NCI-H2227 (cell line): ENCODE data around the gene MAML2.
A peak's percentile ranks its signal among the peaks of the same experiment; 100 is the strongest.

Experiments
- DNase-seq: peaks from one replicate; lab custom pipeline; 2025; ENCODE audit not compliant: unreplicated experiment; lab: John Stamatoyannopoulos, UW

MAML2 gene

DNA sequence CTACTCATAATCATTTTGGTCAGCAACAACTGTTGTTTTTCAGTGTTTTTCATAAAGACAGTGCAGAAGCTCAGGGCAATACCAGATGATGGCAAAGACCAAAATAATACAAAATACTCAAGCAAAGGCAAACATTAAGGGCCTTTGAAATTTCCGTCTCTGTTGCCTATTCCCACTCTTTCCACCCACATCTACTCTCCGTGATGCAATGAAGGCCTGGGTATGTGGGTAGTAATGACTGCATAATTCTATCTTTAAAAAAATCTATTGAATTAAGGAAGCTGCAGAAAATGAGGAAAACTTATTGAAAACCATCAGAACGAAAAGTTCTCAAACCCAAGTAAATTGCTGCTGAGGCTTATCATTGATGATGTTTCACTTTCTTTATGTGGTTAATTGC lies 203.3 kb downstream of the MAML2 start:
- DNase-seq, result no peak

DNA sequence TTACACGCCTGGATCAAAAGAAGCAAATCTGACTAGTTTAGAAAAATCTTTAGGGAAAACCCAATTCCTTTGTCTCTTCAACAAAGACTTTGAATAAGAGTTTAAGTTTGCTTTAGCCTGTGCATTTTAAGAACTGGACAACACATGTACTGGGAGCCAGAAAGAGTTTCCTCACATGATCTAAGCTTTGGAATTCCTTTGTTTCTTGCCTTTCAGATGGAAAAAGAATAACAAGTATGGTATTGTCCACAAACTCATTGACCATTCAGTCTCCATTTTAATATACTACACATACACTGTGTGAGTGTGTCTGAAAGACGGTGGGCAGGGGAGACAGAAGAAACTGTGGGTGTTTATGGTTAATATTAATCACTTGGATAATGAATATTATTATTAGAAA lies 205.6 kb downstream of the MAML2 start:
- no peak for DNase-seq

DNA sequence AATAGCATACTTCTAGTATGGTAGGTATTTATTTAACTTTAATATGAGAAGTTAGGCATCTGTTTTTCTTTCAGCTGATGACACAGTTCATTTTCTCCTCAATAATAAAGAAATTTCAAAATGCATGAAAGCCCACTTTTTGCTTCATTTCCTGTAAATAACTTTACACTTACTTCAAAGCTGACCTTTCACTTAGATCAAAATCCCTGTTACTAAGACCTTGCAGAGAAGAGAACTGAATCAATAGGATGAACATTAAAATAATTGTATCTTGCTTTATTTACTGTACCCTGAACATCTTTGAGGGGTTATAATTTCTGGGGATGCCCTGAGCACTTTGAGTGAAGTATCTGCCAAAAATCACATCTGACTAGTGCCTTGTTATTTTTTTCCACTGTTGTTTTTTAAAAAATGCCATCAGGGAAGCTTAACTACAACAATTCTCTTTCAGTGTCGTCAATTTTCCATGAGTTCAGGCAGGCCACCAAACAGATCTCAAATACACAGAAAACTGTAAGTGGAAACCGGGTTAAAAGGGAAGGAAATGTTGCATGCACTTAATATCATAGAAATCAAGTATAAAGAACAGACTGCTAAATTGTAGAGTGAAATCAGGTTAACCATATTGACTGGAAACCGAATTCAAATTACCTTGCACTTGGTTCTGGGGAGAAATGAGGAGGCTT lies 206.2 kb downstream of the MAML2 start:
- DNase-seq, result peak; percentile 36

DNA sequence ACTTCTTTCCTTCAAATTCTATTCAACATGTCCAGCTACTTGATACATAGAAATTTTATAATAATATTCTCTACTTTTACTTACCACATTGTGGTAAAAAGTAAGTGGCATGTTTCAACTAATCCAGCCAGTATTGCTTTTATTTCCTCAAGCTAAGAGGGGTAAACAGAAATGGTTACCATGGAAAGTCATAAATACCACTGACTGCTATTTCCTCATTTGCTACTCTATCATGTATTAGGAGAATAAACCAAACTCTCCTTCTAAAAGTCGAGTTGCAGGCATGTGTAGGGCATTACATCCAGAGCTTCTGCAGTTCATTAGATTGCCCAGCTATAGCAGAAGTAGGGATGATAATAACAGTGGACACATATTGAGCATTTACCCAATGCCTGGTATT lies 208.4 kb downstream of the MAML2 start:
- DNase-seq, result no peak

DNA sequence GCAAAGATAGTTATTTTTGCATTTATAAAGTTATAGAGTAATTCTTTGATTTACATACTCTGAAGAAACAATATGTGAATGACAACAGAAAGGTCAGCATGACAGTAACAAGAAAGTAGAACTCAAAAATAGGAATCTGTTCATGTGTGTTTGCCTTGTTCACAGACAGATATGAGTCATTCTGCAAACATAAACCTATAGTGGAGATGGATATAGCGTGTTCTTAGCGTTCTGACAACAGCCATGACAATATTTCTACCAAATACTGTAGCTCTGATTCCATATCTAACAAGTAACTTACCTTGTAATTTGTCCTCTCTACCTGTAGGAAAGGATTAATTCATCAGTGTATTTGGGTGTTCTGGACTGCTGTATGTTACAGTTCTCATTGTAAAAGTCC lies 210.6 kb downstream of the MAML2 start:
- DNase-seq, result no peak

DNA sequence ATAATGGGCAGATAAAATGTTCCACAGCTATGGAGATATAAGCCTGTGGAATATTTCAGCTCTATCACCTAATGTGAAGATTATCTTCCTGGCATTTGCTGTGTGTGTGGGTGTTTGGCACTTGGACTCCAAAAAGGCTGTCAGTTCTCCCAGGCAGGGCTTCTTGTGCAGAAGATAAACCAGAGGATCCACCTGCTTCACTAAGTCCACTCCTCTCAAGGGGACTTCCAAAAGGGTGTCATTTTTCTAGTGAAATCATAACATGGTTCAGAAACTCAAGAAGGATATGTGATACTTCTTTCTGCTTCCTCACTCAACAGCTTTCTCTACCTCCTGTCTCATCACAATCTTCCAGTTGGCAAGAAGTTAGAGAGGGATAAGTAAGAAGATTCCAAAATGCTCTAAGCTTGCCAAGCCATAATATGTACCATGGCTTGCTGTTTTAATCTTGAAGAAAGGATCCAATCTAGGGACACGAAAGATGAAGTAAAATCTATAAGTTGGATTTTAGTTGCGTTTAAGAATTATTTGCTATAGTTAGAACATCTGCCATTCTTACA lies 212.9 kb downstream of the MAML2 start:
- no peak for DNase-seq

DNA sequence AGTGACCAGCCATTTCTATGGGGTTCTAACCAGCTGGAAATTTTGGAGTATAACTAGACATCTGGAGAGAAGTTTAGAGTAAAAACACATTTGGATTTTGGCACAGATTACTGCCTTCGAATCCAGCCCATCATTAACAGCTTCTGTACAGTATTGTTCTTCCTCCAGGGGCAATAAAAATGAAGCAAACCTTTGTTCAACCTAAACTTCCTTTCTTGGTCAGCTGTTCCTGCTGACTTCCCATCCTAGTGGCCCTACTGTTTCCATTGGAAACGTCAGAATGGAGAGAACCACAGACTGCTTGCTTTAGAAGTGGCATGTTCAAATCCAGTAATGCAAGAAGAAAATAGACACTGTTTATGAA lies 215.4 kb downstream of the MAML2 start:
- no peak for DNase-seq

DNA sequence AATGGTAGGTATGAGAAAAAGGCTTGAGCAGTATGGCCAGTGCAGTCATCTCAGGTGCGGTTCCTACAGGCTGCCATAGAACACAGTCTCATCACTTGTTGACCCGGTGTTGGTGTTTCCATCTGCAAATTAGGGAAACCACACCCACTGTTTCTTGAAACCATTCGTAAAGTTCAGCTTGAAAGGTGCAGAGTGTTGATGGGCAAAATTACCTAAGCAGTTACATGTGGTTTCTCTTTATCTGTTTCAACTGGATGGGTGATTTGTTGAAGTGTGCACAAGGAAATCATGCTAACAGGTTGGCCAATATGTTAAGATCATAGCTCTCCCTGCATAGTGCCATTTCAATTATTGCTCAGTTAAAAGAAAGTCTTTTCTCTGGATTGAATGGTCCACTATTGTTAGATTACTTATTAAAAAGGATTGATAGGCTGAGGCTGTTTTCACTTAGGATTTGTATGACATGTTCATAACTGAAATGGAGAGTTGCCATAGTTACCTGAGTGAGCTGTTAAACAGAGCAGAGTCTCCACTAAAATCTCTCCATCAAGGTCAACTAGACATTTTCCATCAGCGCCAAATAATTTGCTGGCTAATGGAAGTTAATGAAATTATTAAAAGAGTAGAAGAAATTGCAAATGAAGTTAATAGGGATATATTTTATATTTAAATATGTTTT lies 215.9 kb downstream of the MAML2 start:
- peak; percentile 21 for DNase-seq

DNA sequence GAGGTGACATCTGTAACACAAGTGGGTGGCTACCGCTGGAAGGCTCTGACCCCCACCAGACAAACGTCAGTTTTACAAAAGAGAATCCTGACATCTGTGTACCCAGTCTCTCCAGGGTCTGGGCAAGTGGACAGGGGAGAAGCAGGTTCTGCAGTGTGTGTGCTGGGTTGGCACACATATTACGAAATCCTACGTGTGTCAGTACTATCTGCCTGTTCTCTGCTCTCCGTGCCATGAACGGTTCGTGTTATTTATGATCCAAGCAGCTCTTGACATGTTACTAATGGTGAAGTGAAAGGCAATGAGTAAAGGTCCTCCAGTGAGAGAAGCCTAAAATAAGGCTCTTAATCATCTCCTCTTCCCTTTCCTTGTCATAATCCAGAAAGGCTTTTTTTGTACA lies 217.6 kb downstream of the MAML2 start:
- DNase-seq, result no peak

DNA sequence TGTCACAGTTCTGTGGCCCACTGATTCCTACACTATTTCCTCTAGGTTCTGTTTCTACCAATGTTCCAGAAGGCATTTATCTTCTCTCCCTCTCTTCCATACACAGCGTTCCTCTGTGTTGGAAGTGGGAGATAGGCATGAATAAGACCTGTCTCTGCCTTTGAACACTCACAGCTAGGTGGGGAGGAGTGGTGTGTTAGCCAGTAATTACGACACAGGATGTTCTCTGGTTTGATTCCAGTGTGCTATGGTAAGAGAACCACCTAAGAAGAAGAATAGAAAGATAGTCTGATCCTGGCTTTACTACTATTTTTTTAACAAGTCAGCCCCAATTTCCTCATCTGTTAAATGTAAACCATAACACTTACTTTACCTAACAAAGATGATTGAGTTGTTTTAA lies 218.8 kb downstream of the MAML2 start:
- DNase-seq, result no peak

DNA sequence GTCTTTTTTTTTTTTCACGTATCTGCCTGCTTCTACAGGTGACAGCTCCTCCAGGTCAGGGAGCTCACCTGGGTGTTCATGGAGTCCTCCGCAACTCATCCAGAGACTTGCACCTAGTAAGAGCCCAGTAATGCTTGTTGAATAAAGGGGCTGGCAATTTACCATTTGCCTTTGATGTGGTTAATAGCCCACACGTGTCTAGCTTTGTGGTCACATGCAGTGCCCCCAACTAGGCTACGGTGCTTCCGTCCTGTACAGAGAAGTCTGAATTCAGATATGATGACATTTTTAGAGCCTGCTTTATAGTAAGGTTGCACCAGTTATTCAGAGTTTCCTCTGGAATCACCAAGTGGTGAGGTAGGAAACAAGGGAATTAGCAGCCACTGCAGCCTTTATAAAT lies 219.7 kb downstream of the MAML2 start:
- no peak for DNase-seq

DNA sequence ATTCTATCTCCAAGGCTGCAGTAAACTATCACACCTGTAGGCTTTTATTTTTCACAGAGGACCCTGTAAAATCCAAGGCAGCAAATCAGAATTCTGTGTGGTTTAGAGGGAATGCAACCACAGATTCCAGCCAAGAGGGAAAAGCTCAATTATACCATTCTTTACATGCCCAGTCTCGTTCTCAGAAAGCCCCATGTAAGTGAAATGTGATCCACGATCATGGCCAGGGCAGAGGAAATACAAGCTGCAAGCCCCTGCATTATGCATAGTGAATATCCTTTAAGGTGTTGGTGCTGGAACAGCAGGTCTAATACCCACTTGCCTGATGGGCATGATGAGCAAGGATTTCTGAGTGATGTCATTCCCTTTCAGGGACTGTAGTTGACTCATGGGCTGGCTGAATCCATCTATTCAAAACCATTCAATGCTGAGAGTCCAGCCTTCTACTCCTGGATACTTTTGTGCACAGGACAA lies 220.4 kb downstream of the MAML2 start:
- DNase-seq, result no peak

DNA sequence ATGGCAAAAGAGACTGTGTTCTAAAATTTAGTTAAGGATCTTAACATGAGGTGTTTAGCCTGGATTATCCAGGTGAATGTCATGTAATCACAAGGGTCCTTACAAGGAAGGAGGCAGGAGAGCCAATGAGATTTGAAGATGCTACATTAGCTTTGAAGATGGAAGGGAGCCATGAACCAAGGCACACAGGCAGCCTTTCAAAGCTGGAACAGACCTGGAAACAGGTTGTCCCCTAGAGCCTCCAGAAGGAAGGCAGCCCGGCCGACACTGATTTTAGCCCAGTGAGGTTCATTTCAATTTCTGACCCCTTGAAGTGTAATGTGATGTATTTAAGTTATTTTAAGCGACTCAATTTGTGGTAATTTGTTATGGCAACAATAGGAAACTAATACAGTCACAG lies 223.8 kb downstream of the MAML2 start:
- DNase-seq, result no peak

DNA sequence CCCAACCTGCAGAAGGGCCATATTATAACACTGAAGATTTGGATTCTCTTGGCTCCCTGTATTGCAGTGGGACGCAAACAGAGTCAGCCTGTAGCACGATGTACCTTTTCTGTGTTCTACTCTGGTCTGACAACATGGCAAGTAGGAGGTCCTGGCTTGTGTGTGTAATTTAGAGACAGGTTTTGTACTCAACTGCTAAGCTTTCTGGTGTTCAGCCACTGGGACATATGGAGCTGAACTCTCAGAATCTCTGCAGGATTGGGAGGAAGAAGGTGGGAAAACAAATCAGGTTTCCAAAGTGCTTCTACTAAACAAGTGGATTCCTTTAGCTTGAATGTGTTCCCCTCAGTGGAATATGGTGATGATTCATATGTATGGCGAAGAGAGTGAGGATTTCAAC lies 226.6 kb downstream of the MAML2 start:
- no peak for DNase-seq

DNA sequence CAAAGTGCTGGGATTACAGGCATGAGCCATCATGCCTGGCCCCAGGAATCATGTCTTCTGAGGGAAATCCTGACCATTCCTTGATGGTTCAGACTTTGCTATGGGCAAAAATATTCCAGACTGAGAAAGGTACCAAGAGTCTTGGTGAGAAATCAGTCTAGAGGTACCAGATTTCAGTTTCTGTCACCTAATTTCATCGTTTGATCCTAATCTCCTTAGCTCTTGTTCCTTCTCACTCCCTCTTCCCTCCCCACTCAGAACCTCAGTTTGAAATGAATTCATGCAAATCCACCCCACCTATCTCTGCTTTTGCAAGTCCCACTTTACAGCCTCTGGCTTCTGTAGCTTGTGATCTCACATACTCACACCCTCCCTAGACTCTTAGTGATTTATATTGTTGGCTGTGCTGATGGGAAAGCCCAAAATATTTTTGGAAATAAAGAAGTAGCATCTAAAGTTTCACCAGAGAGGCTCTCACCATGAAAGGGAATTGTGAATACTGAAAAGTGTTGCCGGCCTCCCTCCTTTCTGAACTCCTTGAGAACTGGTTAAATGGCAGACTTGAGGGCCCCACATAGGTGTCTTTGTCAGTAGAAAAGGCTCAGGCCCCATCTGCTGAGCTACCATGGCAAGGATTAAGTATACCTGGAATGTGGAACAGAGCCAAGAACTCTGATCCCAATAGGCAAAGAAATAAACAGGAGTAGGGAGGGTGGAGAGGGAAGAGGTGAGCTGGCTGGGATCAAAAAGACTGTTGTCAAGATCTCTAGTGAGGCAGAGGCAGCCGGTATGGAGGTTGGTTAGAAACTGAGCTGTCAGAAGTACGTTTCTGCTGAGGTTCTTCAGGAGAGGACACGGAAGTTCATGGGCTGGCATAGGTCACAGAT lies 228.6 kb downstream of the MAML2 start:
- peak; percentile 6 for DNase-seq

DNA sequence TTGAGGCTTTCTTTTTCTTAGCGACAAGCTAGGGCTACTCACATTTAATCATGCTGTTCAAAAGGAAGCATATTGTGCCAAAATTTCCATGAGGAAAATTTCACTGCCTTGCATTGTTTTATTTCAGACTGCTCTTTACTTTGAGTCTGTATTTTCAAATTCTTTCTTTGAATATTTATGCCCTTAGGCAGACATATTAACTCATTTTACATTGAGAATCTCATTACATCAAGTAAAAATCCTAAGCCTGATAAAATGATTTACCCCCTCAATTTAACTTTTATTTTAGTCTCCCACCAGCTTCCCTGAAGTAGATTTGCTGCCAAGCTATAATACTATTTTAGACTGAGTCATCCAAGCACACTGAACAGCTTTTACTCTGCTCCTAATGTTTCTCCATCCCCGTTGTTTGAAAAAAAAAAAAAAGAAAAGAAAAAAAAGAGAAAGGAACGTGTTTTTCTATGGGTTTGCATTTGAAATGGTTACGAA lies 229.8 kb downstream of the MAML2 start:
- DNase-seq, result no peak

DNA sequence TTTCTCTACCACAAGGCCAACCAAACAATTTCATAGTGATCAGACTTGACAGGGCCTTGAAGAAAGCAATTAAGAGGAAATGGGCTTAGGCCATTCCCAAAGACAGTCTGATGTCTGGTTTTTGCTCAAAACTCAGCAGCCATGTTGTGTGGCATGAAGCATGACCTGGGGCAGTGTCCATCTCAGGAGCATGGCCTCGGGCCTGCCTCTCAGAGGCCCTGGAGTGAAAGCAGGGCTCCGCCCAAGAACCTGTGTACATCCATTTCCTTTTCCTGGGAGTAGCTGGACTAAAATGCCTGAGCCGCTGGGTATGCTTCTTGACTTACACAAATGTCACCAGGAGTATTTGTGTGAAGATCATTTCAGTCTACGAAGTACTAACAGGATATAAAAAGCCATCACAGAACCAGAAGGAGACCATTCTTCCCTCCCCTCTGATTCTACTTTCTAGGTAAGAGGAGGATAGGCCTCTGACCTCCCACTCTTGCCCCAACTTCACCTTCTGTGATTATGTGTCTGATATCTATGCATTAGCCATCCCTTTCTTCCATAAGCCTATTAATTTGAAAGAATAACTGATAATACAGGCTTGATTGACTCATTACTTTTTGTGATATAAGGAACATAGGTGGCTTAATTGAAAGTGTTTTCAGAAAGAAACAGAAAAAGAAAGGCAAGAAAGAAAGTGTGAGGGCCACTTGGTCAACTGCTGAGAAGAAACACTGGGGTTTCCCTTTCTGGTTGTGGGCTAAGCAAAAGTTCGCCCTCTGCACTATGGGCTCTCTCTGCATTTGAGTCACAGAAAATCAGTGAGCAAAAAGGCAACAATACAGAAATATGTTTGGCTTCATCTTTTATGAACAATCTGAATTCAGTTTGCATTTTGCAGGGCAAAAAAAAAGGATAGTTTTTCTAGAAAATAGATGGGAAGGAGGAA lies 230.5 kb downstream of the MAML2 start:
- no peak for DNase-seq

DNA sequence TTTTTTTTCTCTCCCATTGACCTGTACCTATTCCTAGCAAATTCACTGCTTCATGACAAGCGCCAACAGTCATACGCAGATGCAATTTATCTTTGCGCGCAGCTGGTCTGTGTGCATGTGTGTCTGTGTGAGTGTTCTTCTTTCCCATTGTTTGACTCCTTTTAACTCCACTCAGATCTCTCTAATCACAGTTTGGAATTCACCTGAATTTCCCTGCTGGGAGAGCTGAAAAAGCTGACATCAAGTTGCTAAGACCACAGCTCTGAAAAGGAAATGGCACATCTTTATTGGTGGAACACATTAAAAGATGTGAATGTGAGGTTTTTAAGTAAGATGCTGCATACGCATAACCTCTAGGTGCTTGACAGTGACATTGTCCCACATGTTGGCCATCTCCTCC lies 231.7 kb downstream of the MAML2 start:
- peak; percentile 84 for DNase-seq

DNA sequence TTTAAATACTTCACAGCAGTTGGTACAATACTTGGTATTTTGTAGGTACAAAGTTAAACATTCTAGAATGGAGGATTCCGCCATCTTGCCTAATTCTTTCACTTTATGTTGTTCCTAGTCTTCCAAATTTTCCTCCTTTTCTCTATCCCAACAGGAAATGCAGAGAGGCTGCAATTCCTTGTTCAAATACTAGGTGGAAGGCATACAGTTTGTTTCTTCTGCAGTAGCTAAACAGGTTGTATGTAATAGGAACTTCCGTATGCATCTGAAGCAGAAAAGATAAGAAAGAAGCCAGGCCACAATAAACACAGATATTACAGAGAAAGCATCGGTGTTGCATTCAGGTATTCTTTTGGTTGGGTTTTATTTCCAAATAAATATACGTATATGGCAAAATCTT lies 232.7 kb downstream of the MAML2 start:
- no peak for DNase-seq

DNA sequence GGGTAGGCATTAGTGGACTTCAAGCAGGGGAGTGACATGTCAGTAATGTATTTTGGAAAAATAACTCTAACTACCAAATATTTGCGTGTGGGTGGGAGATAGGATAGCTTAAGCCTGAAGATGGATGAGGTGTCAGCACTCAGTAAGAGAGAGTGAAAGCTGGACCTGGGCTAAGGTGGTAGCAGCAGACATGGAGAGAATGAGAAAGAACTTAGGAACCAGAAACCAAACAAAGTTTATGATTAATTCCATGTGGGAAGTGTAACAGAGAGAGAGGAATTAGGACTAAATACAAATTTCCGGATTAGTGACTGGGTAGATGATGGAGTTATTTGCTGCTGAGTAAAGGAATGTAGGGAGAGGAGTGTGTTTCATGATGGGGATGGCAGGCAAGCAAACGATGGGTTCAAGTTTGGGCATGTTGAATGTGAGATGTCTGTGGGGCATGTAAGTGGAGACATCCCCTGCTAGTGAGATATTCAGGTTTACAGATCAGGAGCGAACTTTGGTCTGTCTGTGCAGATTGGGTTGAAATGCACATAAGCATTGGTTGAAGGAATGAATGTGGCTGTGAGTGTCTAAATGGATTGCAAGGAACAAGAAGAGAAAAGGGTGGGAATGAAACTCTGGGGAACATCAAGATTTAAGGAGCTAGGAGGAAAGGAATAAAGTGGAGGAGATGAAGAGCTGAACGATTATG lies 233.5 kb downstream of the MAML2 start:
- no peak for DNase-seq
